Activated T-helper 2 cell treated with anti-CD3 and anti-CD28 coated beads, Interferon-gamma antibody, Interleukin-2, Interleukin-4, amounts not matched to agents 10 μg/mL and 5 μg/mL and 100 μg/mL, durations not matched to agents 14 hours and 24 hours and 36 hours (primary cell): ENCODE data around the gene S1PR4. TPM values are rescaled to one million over a fixed set of nuclear protein-coding genes. Genes with fewer than 3 reads are reported as not detected.

ENCODE experiments used
- DNase-seq: peaks from one replicate; pipeline ENCODE4 v3.0.0; 2021; ENCODE audit warnings: low spot score
- H3K27ac Mint-ChIP-seq: one replicate; pipeline ENCODE4 v1.8.0; 2021; ENCODE audit warnings: mixed read lengths
- H3K27me3 Mint-ChIP-seq: one replicate; pipeline ENCODE4 v1.8.0; 2021; ENCODE audit warnings: low read depth, mixed read lengths
- H3K36me3 Mint-ChIP-seq: one replicate; pipeline ENCODE4 v1.8.0; 2021; ENCODE audit warnings: low read depth, mixed read lengths
- H3K4me1 Mint-ChIP-seq: one replicate; pipeline ENCODE4 v1.8.0; 2021; ENCODE audit warnings: low read depth, mixed read lengths
- H3K4me3 Mint-ChIP-seq: one replicate; pipeline ENCODE4 v1.8.0; 2021; ENCODE audit warnings: low read depth, mild to moderate bottlenecking, moderate library complexity, mixed read lengths
- H3K9me3 Mint-ChIP-seq: one replicate; pipeline ENCODE4 v1.8.0; 2021; ENCODE audit warnings: mixed read lengths
- intact Hi-C: fragments of 100-400 bp; cut with micrococcal nuclease; formaldehyde crosslinking; loops from one replicate; pipeline ENCODE4 v1.15.1; 2023
- total RNA-seq: library from RNA; stranded (reverse); gene quantifications from 2 replicates; pipeline ENCODE4 v1.2.3, GENCODE V29; 2022

Gene S1PR4
- 48.5 and 48.9 TPM in 2 replicates for total RNA-seq

GRCh38 chr19:3178377-3178972 is at the start of gene S1PR4:
Gene S1PR4 (plus strand): TSS chr19:3178769. CDS start chr19:3178793, 24 bp downstream.
- Mint-ChIP-seq H3K27me3 (no peaks in the 10 kb centered on the region), H3K9me3 (no peaks in the 10 kb centered on the region), H3K36me3 (peaks cover 51% of the 10 kb centered on the region), H3K27ac (peak within 1 kb of the TSS; percentile 93), H3K4me1 (peaks cover 20% of the 10 kb centered on the region), H3K4me3 (peak within 1 kb of the TSS; percentile 95)
- DNase-seq, result peak; percentile 77
- intact Hi-C loops, result no loop called here

DNA sequence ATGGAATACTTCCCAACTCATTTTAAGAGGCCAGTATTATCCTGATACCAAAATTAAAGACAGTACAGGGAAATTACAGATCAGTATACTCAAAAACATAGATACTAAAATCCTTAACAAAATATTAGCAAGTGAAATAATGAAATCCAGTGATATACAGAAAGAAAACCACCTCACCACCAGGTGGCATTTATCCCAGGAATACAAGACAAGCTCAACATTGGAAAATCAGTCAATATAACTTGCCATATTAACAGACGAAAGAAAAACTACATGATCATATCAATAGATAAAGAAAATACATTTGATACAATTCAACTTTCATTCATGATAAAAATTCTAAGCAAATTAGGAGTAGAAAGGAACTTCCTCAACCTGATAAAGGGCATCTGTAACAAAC is 49.5 kb upstream of the S1PR4 start:
- peaks cover 4% of the 10 kb centered on the region for H3K36me3 Mint-ChIP-seq
- no peak overlapping the region for H3K27ac Mint-ChIP-seq
- H3K4me3 Mint-ChIP-seq, result no peak overlapping the region
- intact Hi-C loops, result loop anchor here (2.0 kb wide), 1 partner anchor 34 kb away; no protein-coding TSS in a partner anchor
- H3K27me3 Mint-ChIP-seq, result no peaks in the 10 kb centered on the region
- DNase-seq, result no peak
- no peaks in the 10 kb centered on the region for H3K9me3 Mint-ChIP-seq
- peaks cover 30% of the 10 kb centered on the region for H3K4me1 Mint-ChIP-seq

- Mint-ChIP-seq H3K27ac (no peak overlapping the region), H3K36me3 (peaks cover 4% of the 10 kb centered on the region), H3K4me1 (peaks cover 28% of the 10 kb centered on the region), H3K9me3 (no peaks in the 10 kb centered on the region), H3K4me3 (no peak overlapping the region), H3K27me3 (no peaks in the 10 kb centered on the region)
- intact Hi-C loops, result no loop called here
- DNase-seq, result no peak
Measured at GRCh38 chr19:3131168-3131567, 47.4 kb upstream of the S1PR4 start.

GRCh38 chr19:3132971-3133792 is 45.4 kb upstream of the S1PR4 start:
- intact Hi-C loops, result loop anchor here (1.0 kb wide), 3 partner anchors 9 to 47 kb away; no protein-coding TSS in a partner anchor
- H3K27ac Mint-ChIP-seq, result peak overlapping the region; percentile 87
- peaks cover 29% of the 10 kb centered on the region for H3K4me1 Mint-ChIP-seq
- peaks cover 17% of the 10 kb centered on the region for H3K36me3 Mint-ChIP-seq
- H3K9me3 Mint-ChIP-seq, result no peaks in the 10 kb centered on the region
- H3K27me3 Mint-ChIP-seq, result no peaks in the 10 kb centered on the region
- peak overlapping the region; percentile 53 for H3K4me3 Mint-ChIP-seq
- DNase-seq, result peak; percentile 79

GRCh38 chr19:3133793-3134116 is 44.8 kb upstream of the S1PR4 start:
- H3K4me3 Mint-ChIP-seq, result peak overlapping the region; percentile 53
- intact Hi-C loops, result loop anchor here (1.0 kb wide), 3 partner anchors 9 to 47 kb away; no protein-coding TSS in a partner anchor
- peaks cover 18% of the 10 kb centered on the region for H3K36me3 Mint-ChIP-seq
- no peaks in the 10 kb centered on the region for H3K27me3 Mint-ChIP-seq
- peak overlapping the region; percentile 87 for H3K27ac Mint-ChIP-seq
- H3K4me1 Mint-ChIP-seq, result peaks cover 29% of the 10 kb centered on the region
- DNase-seq, result no peak
- H3K9me3 Mint-ChIP-seq, result no peaks in the 10 kb centered on the region

GRCh38 chr19:3135961-3136683 is 42.4 kb upstream of the S1PR4 start, which contains the start of gene GNA15:
Gene GNA15 (plus strand): TSS chr19:3136033. CDS start chr19:3136451, 418 bp downstream.
- Mint-ChIP-seq H3K4me1 (peaks cover 34% of the 10 kb centered on the region), H3K9me3 (no peaks in the 10 kb centered on the region), H3K27ac (peak within 1 kb of the TSS; percentile 74), H3K4me3 (peak within 1 kb of the TSS; percentile 85), H3K27me3 (no peaks in the 10 kb centered on the region), H3K36me3 (peaks cover 34% of the 10 kb centered on the region)
- DNase-seq, result peak; percentile 43
- intact Hi-C loops, result no loop called here

- intact Hi-C loops, result no loop called here
- no peak for DNase-seq
- Mint-ChIP-seq H3K4me3 (peak overlapping the region; percentile 85), H3K4me1 (peaks cover 35% of the 10 kb centered on the region), H3K36me3 (peaks cover 36% of the 10 kb centered on the region), H3K27ac (peak overlapping the region; percentile 74), H3K27me3 (no peaks in the 10 kb centered on the region), H3K9me3 (no peaks in the 10 kb centered on the region)
Measured at GRCh38 chr19:3136684-3137055, 41.9 kb upstream of the S1PR4 start.

DNA sequence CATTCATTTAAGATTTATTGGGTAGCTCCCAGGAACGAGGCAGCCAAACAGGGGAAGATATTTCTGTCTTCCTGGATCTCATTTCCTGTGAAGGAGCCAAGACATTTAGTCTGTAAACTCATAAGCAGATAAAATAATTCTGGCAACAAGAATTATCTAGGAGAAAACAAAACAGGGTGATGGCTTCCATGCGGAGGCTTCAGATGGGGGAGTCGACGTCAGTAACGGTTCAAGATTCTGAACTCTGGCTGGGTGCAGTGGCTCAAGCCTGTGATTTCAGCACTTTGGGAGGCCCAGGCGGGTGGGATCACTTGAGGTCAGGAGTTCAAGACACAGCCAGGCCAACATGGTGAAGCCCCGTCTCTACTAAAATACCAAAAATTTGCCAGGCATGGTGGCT is 41.5 kb upstream of the S1PR4 start:
- Mint-ChIP-seq H3K27ac (peak overlapping the region; percentile 74), H3K4me3 (peak overlapping the region; percentile 85), H3K27me3 (no peaks in the 10 kb centered on the region), H3K9me3 (no peaks in the 10 kb centered on the region), H3K36me3 (peaks cover 40% of the 10 kb centered on the region), H3K4me1 (peaks cover 40% of the 10 kb centered on the region)
- intact Hi-C loops, result no loop called here
- no peak for DNase-seq

DNA sequence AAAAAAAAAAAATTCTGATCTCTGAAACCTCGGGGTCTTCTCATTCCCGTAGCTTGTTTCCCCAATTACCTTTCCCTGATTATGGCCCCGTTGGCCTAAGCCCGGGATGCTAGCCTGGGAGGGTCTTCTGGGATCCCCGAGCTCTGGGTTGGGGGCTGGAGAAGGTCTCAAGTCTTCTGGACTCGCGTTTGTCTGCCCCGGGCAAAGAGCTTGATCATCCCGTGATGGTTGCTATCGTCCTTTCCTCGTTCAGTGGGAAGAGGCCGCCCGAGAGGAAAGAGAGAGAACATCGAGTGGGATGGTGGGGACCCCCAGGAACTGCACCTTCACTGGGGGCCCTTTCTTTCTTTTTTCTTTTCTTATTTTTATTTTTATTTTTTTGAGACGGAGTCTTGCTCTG is 40.3 kb upstream of the S1PR4 start:
- no peak overlapping the region for H3K27ac Mint-ChIP-seq
- H3K36me3 Mint-ChIP-seq, result peaks cover 48% of the 10 kb centered on the region
- H3K27me3 Mint-ChIP-seq, result no peaks in the 10 kb centered on the region
- H3K4me3 Mint-ChIP-seq, result peak overlapping the region; percentile 76
- peaks cover 39% of the 10 kb centered on the region for H3K4me1 Mint-ChIP-seq
- DNase-seq, result no peak
- intact Hi-C loops, result no loop called here
- no peaks in the 10 kb centered on the region for H3K9me3 Mint-ChIP-seq

DNA sequence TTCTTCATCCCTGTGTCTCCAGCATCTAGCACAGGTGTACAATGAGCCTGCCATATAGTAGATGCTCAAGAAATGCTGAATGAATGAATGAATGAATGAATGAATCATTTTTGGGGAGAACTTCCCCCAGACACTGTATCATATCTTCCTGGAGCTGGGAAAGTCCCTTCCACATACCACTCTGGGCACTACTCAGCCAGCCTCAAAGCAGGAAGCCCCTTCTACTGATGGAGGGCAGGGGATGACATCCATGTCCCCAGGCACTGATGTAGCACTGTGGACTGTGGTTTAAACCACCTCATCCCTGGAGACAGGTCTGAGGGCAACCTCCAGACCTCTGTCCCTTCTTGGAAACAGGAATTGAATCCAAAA is 37.9 kb upstream of the S1PR4 start:
- intact Hi-C loops, result no loop called here
- Mint-ChIP-seq H3K27ac (peak overlapping the region; percentile 79), H3K36me3 (peaks cover 50% of the 10 kb centered on the region), H3K4me3 (peak overlapping the region; percentile 70), H3K27me3 (no peaks in the 10 kb centered on the region), H3K9me3 (no peaks in the 10 kb centered on the region), H3K4me1 (peaks cover 29% of the 10 kb centered on the region)
- no peak for DNase-seq

GRCh38 chr19:3142292-3142670 is 36.3 kb upstream of the S1PR4 start:
- Mint-ChIP-seq H3K4me3 (peak overlapping the region; percentile 18), H3K27me3 (no peaks in the 10 kb centered on the region), H3K36me3 (peaks cover 55% of the 10 kb centered on the region), H3K9me3 (no peaks in the 10 kb centered on the region), H3K27ac (peak overlapping the region; percentile 76), H3K4me1 (peaks cover 35% of the 10 kb centered on the region)
- no peak for DNase-seq
- intact Hi-C loops, result loop anchor here (1.0 to 2.0 kb wide), 3 partner anchors 9 to 21 kb away; no protein-coding TSS in a partner anchor

DNA sequence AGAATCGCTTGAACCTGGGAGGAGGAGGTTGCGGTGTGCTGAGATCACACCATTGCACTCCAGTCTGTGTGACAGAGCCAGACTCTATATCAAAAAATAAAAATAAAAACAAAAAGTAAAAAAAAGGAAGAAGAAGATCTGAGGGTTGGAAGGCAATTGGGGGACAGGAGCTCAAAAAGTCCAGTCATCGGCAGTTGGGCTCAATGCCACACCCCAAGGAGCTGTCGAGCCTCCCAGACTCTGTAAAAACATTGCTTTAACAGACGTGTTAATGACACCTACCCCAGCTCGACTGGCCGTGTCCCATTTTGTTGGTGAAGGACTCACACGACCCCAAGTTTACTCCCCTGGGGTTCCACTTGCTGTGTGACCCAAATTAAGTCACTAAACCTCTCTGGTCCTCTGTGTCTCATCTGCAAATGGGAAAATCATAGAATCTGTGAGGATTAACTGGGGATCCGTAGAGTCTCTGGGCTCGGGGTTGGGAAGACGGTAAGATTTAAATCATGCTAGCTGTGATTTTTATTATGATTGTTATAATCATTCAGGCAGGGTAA is 35.7 kb upstream of the S1PR4 start:
- no peak for DNase-seq
- Mint-ChIP-seq H3K27ac (peak overlapping the region; percentile 76), H3K27me3 (no peaks in the 10 kb centered on the region), H3K9me3 (no peaks in the 10 kb centered on the region), H3K36me3 (peaks cover 52% of the 10 kb centered on the region), H3K4me3 (no peak overlapping the region), H3K4me1 (peaks cover 35% of the 10 kb centered on the region)
- intact Hi-C loops, result loop anchor here (1.0 to 2.0 kb wide), 3 partner anchors 10 to 20 kb away; no protein-coding TSS in a partner anchor
